Naive thymus-derived CD4-positive, alpha-beta T cell (primary cell): Measurements from ENCODE around the gene IRGQ. TPM values are rescaled to one million over a fixed set of nuclear protein-coding genes. Genes with fewer than 3 reads are reported as not detected.

ENCODE experiments used
- ATAC-seq: fragments of 150-1000 bp; cut with Tn5 transposase; 2 replicates; pipeline ENCODE4 v1.10.0; 2021; ENCODE audit warnings: mild to moderate bottlenecking, moderate library complexity
- CTCF ChIA-PET: fragments of 350-600 bp; sonication (Branson Sonifier 250); formaldehyde crosslinking; loops from one replicate; lab custom pipeline; 2021; ENCODE audit warnings: antibody characterized with exemption; lab: Charles Lee
- POLR2A ChIA-PET: fragments of 350-600 bp; sonication (Branson Sonifier 250); formaldehyde crosslinking; loops from one replicate; lab custom pipeline; 2021; ENCODE audit warnings: antibody characterized with exemption, inconsistent platforms; lab: Charles Lee
- DNase-seq, 9 donors: peaks; one replicate each; pipeline versions ENCODE4 v3.0.0 to v3.0.0-alpha.2; 2020 to 2022; ENCODE audit warnings: mixed read lengths in 1 of 9
- H3K27ac ChIP-seq: one replicate; pipeline ENCODE4 v1.7.0; 2013; ENCODE audit warnings: mild to moderate bottlenecking, low read depth, low read length, moderate library complexity
- H3K27me3 ChIP-seq, 2 donors: one replicate each; pipeline ENCODE4 v1.7.0; 2013; ENCODE audit warnings: low read length in 2 of 2, mild to moderate bottlenecking in 2 of 2, moderate library complexity in 2 of 2; ENCODE audit not compliant: control insufficient read depth in 2 of 2, insufficient read depth in 2 of 2
- H3K36me3 ChIP-seq, 3 experiments: 1 replicate in 2 of 3; 2 replicates in 1 of 3; pipeline ENCODE4 v1.7.0; 2013; ENCODE audit warnings: low read length in 3 of 3, mild to moderate bottlenecking in 3 of 3, moderate library complexity in 1 of 3; ENCODE audit not compliant: insufficient read depth in 3 of 3, control insufficient read depth in 2 of 3
- H3K4me1 ChIP-seq, 2 donors: one replicate each; pipeline ENCODE4 v1.7.0; 2013; ENCODE audit warnings: low read length in 2 of 2, mild to moderate bottlenecking in 2 of 2, moderate library complexity in 1 of 2; ENCODE audit not compliant: control insufficient read depth in 2 of 2, insufficient read depth in 2 of 2
- H3K4me3 ChIP-seq: 2 replicates; pipeline ENCODE4 v1.7.0; 2013; ENCODE audit warnings: mild to moderate bottlenecking, low read length
- H3K9me3 ChIP-seq, 3 experiments: 1 replicate in 2 of 3; 2 replicates in 1 of 3; pipeline ENCODE4 v1.7.0; 2013; ENCODE audit warnings: low read length in 3 of 3; ENCODE audit not compliant: control insufficient read depth in 2 of 3
- H3K27ac Mint-ChIP-seq, 9 donors: one replicate each; pipeline ENCODE4 v1.8.0; 2020 to 2022; ENCODE audit warnings: mixed read lengths in 9 of 9, mild to moderate bottlenecking in 8 of 9, moderate library complexity in 5 of 9, inconsistent platforms in 2 of 9
- H3K27me3 Mint-ChIP-seq, 5 donors: one replicate each; pipeline ENCODE4 v1.8.0; 2021 to 2022; ENCODE audit warnings: mixed read lengths in 5 of 5, mild to moderate bottlenecking in 1 of 5
- H3K36me3 Mint-ChIP-seq, 5 donors: one replicate each; pipeline ENCODE4 v1.8.0; 2020 to 2022; ENCODE audit warnings: mixed read lengths in 5 of 5, mild to moderate bottlenecking in 3 of 5, inconsistent platforms in 1 of 5
- H3K4me1 Mint-ChIP-seq, 7 donors: one replicate each; pipeline ENCODE4 v1.8.0; 2020 to 2022; ENCODE audit warnings: mixed read lengths in 7 of 7, mild to moderate bottlenecking in 3 of 7, inconsistent platforms in 1 of 7
- H3K4me3 Mint-ChIP-seq, 10 donors: one replicate each; pipeline ENCODE4 v1.8.0; 2020 to 2022; ENCODE audit warnings: mild to moderate bottlenecking in 10 of 10, mixed read lengths in 10 of 10, moderate library complexity in 6 of 10, inconsistent platforms in 2 of 10
- H3K9me3 Mint-ChIP-seq, 11 donors: one replicate each; pipeline ENCODE4 v1.8.0; 2020 to 2022; ENCODE audit warnings: mixed read lengths in 11 of 11, mild to moderate bottlenecking in 4 of 11, inconsistent platforms in 1 of 11, moderate library complexity in 1 of 11
- intact Hi-C, 2 donors: fragments of 100-400 bp; cut with micrococcal nuclease; formaldehyde crosslinking; loops; one replicate each; pipeline ENCODE4 v1.15.1; 2023
- polyA plus RNA-seq, 2 donors: library from polyadenylated mRNA; unstranded; fragments of 300-500 nt; fragmentation: Illumina TruSeq; gene quantifications; one replicate each; pipeline ENCODE4 v1.2.3, GENCODE V29; 2021
- total RNA-seq, 6 experiments: library from RNA in 5 of 6; stranded (reverse) in 5 of 6; gene quantifications; 1 replicate in 5 of 6; 2 replicates in 1 of 6; pipeline ENCODE4 v1.2.3 and lab custom pipeline; 2021 to 2026

The IRGQ gene
- total and polyA plus RNA-seq, 7 experiments from 2014 or later, result 0.32 to 43.8 (median 13.7) TPM

GRCh38 chr19:43634872-43635560 is 39.1 kb upstream of the IRGQ start:
- ChIA-PET POLR2A (interaction anchor here (1.0 kb wide), 1 partner anchor 34 kb away, joined by 3 read pairs; no protein-coding TSS in a partner anchor), CTCF (no interaction called here)
- Histone ChIP-seq H3K36me3 (no peaks in the 10 kb centered on the region), H3K27me3 (peaks cover 4 to 8% of the 10 kb centered on the region in 2 donors), H3K4me1 (no peaks in the 10 kb centered on the region), H3K4me3 (no peak overlapping the region), H3K9me3 (no peaks in the 10 kb centered on the region), H3K27ac (no peak overlapping the region)
- Mint-ChIP-seq H3K4me3 (no peak overlapping the region), H3K9me3 (no peaks in the 10 kb centered on the region), H3K27ac (no peak overlapping the region), H3K4me1 (peaks cover 5 to 14% (median 8%) of the 10 kb centered on the region in 7 donors), H3K27me3 (peaks cover 15 to 41% (median 28%) of the 10 kb centered on the region in 5 donors), H3K36me3 (no peaks in the 10 kb centered on the region)
- DNase-seq, result no peak
- intact Hi-C loops, result no loop called here
- ATAC-seq, result no peak

GRCh38 chr19:43634506-43634871 is 38.6 kb upstream of the IRGQ start:
- ChIA-PET POLR2A (interaction anchor here (1.0 kb wide), 1 partner anchor 34 kb away, joined by 3 read pairs; no protein-coding TSS in a partner anchor), CTCF (no interaction called here)
- no peaks in the 10 kb centered on the region for H3K4me1 ChIP-seq
- no peaks in the 10 kb centered on the region for H3K9me3 ChIP-seq
- Mint-ChIP-seq H3K4me1 (peaks cover 5 to 13% (median 8%) of the 10 kb centered on the region in 7 donors), H3K36me3 (no peaks in the 10 kb centered on the region), H3K9me3 (no peaks in the 10 kb centered on the region), H3K4me3 (no peak overlapping the region), H3K27ac (no peak overlapping the region), H3K27me3 (peaks cover 15 to 39% (median 28%) of the 10 kb centered on the region in 5 donors)
- H3K27me3 ChIP-seq, result peaks cover 4 to 8% of the 10 kb centered on the region in 2 donors
- ATAC-seq (no peak), DNase-seq (no peak)
- H3K4me3 ChIP-seq, result no peak overlapping the region
- no peaks in the 10 kb centered on the region for H3K36me3 ChIP-seq
- intact Hi-C loops, result no loop called here
- H3K27ac ChIP-seq, result no peak overlapping the region

- ChIA-PET POLR2A (interaction anchor here (1.3 kb wide), 1 partner anchor 10 kb away, joined by 3 read pairs; no protein-coding TSS in a partner anchor), CTCF (interaction anchor here (0.6 to 0.7 kb wide), 2 partner anchors 34 to 39 kb away, joined by 3 to 5 read pairs; no protein-coding TSS in a partner anchor)
- Histone ChIP-seq H3K4me3 (no peak overlapping the region), H3K9me3 (no peaks in the 10 kb centered on the region), H3K4me1 (no peaks in the 10 kb centered on the region), H3K36me3 (no peaks in the 10 kb centered on the region), H3K27ac (no peak overlapping the region), H3K27me3 (peaks cover 4 to 8% of the 10 kb centered on the region in 2 donors)
- peaks cover 3 to 10% (median 6%) of the 10 kb centered on the region in 7 donors for H3K4me1 Mint-ChIP-seq
- ATAC-seq, result no peak
- no peaks in the 10 kb centered on the region for H3K36me3 Mint-ChIP-seq
- H3K4me3 Mint-ChIP-seq, result no peak overlapping the region
- intact Hi-C loops, result no loop called here
- no peaks in the 10 kb centered on the region for H3K9me3 Mint-ChIP-seq
- no peak for DNase-seq
- no peak overlapping the region for H3K27ac Mint-ChIP-seq
- H3K27me3 Mint-ChIP-seq, result peaks cover 13 to 37% (median 27%) of the 10 kb centered on the region in 5 donors
These were observed 38.1 kb upstream of the IRGQ start for GRCh38 chr19:43634068-43634467.

GRCh38 chr19:43633520-43633919 is 37.6 kb upstream of the IRGQ start:
- Mint-ChIP-seq H3K4me3 (no peak overlapping the region), H3K36me3 (no peaks in the 10 kb centered on the region), H3K27ac (no peak overlapping the region), H3K27me3 (peaks cover 8 to 32% (median 21%) of the 10 kb centered on the region in 5 donors), H3K9me3 (no peaks in the 10 kb centered on the region), H3K4me1 (peaks cover 0 to 5% (median under 1%) of the 10 kb centered on the region in 7 donors)
- ATAC-seq (no peak), DNase-seq (no peak)
- no peaks in the 10 kb centered on the region for H3K4me1 ChIP-seq
- peaks cover 0 to 2% of the 10 kb centered on the region in 2 donors for H3K27me3 ChIP-seq
- intact Hi-C loops, result no loop called here
- H3K9me3 ChIP-seq, result no peaks in the 10 kb centered on the region
- no peaks in the 10 kb centered on the region for H3K36me3 ChIP-seq
- ChIA-PET POLR2A (interaction anchor here (0.6 to 1.3 kb wide), 2 partner anchors 10 to 179 kb away, joined by 3 to 6 read pairs; no protein-coding TSS in a partner anchor), CTCF (interaction anchor here (0.6 to 0.7 kb wide), 2 partner anchors 34 to 39 kb away, joined by 3 to 5 read pairs; no protein-coding TSS in a partner anchor)
- H3K4me3 ChIP-seq, result no peak overlapping the region
- H3K27ac ChIP-seq, result no peak overlapping the region

- Mint-ChIP-seq H3K36me3 (no peaks in the 10 kb centered on the region), H3K27me3 (peaks cover 0 to 23% (median 6%) of the 10 kb centered on the region in 5 donors), H3K4me1 (peaks cover 0 to 10% (median 3%) of the 10 kb centered on the region in 7 donors), H3K9me3 (no peaks in the 10 kb centered on the region), H3K4me3 (no peak overlapping the region), H3K27ac (no peak overlapping the region)
- Histone ChIP-seq H3K4me3 (no peak overlapping the region), H3K36me3 (no peaks in the 10 kb centered on the region), H3K27me3 (no peaks in the 10 kb centered on the region), H3K4me1 (no peaks in the 10 kb centered on the region), H3K9me3 (no peaks in the 10 kb centered on the region), H3K27ac (no peak overlapping the region)
- POLR2A ChIA-PET, result interaction anchor here (0.6 kb wide), 1 partner anchor 527 kb away, joined by 5 read pairs; no protein-coding TSS in a partner anchor
- no peak for DNase-seq
- ATAC-seq, result no peak
- CTCF ChIA-PET, result interaction anchor here (0.6 kb wide), 1 partner anchor 1344 kb away, joined by 3 read pairs; no protein-coding TSS in a partner anchor
- intact Hi-C loops, result no loop called here
These were observed 35.6 kb upstream of the IRGQ start for GRCh38 chr19:43631491-43631890.

- H3K9me3 ChIP-seq, result no peaks in the 10 kb centered on the region
- no peak overlapping the region for H3K4me3 Mint-ChIP-seq
- ATAC-seq (no peak), DNase-seq (peak in 1 of 9 donors; percentile 0)
- H3K27me3 ChIP-seq, result no peaks in the 10 kb centered on the region
- H3K36me3 ChIP-seq, result no peaks in the 10 kb centered on the region
- no peak overlapping the region for H3K4me3 ChIP-seq
- no peaks in the 10 kb centered on the region for H3K9me3 Mint-ChIP-seq
- POLR2A ChIA-PET, result interaction anchor here (0.6 kb wide), 1 partner anchor 103 kb away, joined by 3 read pairs; no protein-coding TSS in a partner anchor
- H3K27me3 Mint-ChIP-seq, result peaks cover 0 to 17% (median 6%) of the 10 kb centered on the region in 5 donors
- H3K4me1 ChIP-seq, result peaks cover 4% of the 10 kb centered on the region in 2 donors
- intact Hi-C loops, result no loop called here
- CTCF ChIA-PET, result interaction anchor here (0.6 to 1.2 kb wide), 2 partner anchors 13 to 73 kb away, joined by 3 read pairs; no protein-coding TSS in a partner anchor
- H3K27ac Mint-ChIP-seq, result no peak overlapping the region
- peaks cover 0 to 2% (median 0%) of the 10 kb centered on the region in 5 donors for H3K36me3 Mint-ChIP-seq
- no peak overlapping the region for H3K27ac ChIP-seq
- peaks cover 5 to 20% (median 14%) of the 10 kb centered on the region in 7 donors for H3K4me1 Mint-ChIP-seq
These were observed 32.9 kb upstream of the IRGQ start for GRCh38 chr19:43628646-43629326.
